ENCODE data around the gene CCR2. TPM values are rescaled to one million over a fixed set of nuclear protein-coding genes. Genes with fewer than 3 reads are reported as not detected.

CCR2 gene
- total and polyA plus RNA-seq, 2 of the 4 experiments (the other 2 are of a cell fraction), result not detected

- H4K8ac ChIP-seq (ENCODE audit: low read depth in 2 of 2, low read length in 2 of 2), result no peak overlapping the region
- no CpG with 5 or more reads among the region's 3 CpGs for WGBS, 2 experiments (ENCODE audit: extremely low coverage in 2 of 2, insufficient read length in 1 of 2)
- ATAC-seq (ENCODE audit: low read depth), result no peak
- H4K20me1 ChIP-seq (ENCODE audit: insufficient read depth, low read length), result no peaks in the 10 kb centered on the region
- H2AK5ac ChIP-seq (ENCODE audit: low read depth, low read length), result no peak overlapping the region
- H3K9ac ChIP-seq (ENCODE audit: low read depth, low read length), result no peak overlapping the region
- H3K27ac ChIP-seq (ENCODE audit: insufficient read depth, low read length), result no peak overlapping the region
- no peak for TF ChIP-seq POLR2A (IDR thresholded peaks at IDR 0.05; ENCODE audit: low read depth, low read length)
- TF ChIP-seq SMC3 (IDR thresholded peaks at IDR 0.05; ENCODE audit: low read depth, low read length), result no peak
- TF ChIP-seq BHLHE40 (IDR thresholded peaks at IDR 0.05; ENCODE audit: low read depth, low read length), result no peak
- no peak for TF ChIP-seq NFE2L2 (IDR thresholded peaks at IDR 0.05; ENCODE audit: low read depth, low read length)
- no peak for TF ChIP-seq FOS (IDR thresholded peaks at IDR 0.05; ENCODE audit: low read depth, low read length)
- no peak for TF ChIP-seq MAZ (IDR thresholded peaks at IDR 0.05; ENCODE audit: borderline replicate concordance, low read depth, low read length)
- TF ChIP-seq MAFK (IDR thresholded peaks at IDR 0.05; ENCODE audit: low read depth, low read length), result no peak
- TF ChIP-seq CEBPB (IDR thresholded peaks at IDR 0.05; ENCODE audit: low read depth, low read length), result no peak
- no peak for TF ChIP-seq RAD21 (IDR thresholded peaks at IDR 0.05; ENCODE audit: low read length)
- TF ChIP-seq ELK1 (IDR thresholded peaks at IDR 0.05; ENCODE audit: borderline replicate concordance, low read depth, low read length), result no peak
- no peak for TF ChIP-seq MXI1 (IDR thresholded peaks at IDR 0.05; ENCODE audit: borderline replicate concordance, low read depth, low read length)
- POLR2A ChIA-PET (ENCODE audit: unreplicated experiment), result no interaction called here
- CTCF ChIA-PET, result interaction anchor here (0.9 kb wide), 1 partner anchor 11 kb away, joined by 3 read pairs; no protein-coding TSS in a partner anchor
- H2BK15ac ChIP-seq (ENCODE audit: low read depth, low read length), result no peak overlapping the region
- H4K5ac ChIP-seq (ENCODE audit: low read depth, low read length), result no peak overlapping the region
- H3K14ac ChIP-seq (replicated peaks; ENCODE audit: low read depth, low read length), result no peak overlapping the region
- H3K36me3 ChIP-seq (ENCODE audit: control insufficient read depth, insufficient read depth, low read length), result no peaks in the 10 kb centered on the region
- intact Hi-C loops (cut with micrococcal nuclease) (no loop called here), dilution Hi-C loops (cut with HindIII; ENCODE audit: low sequenced_read_pairs, unreplicated experiment) (no loop called here), in situ Hi-C loops (cut with MboI; ENCODE audit: low sequenced_read_pairs) (no loop called here)
- no peak overlapping the region for H3K56ac ChIP-seq (ENCODE audit: extremely low read depth, insufficient read depth, low read length)
- no peaks in the 10 kb centered on the region for H3K9me1 ChIP-seq (ENCODE audit: insufficient read depth, low read length)
- BruUV-seq (replicated peaks), result no TSS peak
- no peak overlapping the region for H3K4me2 ChIP-seq (ENCODE audit: low read depth, low read length)
- no peaks in the 10 kb centered on the region for H3K4me1 ChIP-seq (ENCODE audit: control insufficient read depth, insufficient read depth, low read length)
- no peak overlapping the region for H3K4me3 ChIP-seq (ENCODE audit: insufficient read depth, low read depth, low read length)
- H3K4ac ChIP-seq (ENCODE audit: low read depth, low read length), result no peak overlapping the region
- H3K23ac ChIP-seq (ENCODE audit: low read depth, low read length), result no peak overlapping the region
- peaks cover 4% of the 10 kb centered on the region; the same call in 1 of the 2 replicates for H3K9me3 ChIP-seq (ENCODE audit: control insufficient read depth, insufficient read depth, low read length)
- no peak for DNase-seq
- H3K27me3 ChIP-seq (ENCODE audit: control insufficient read depth, insufficient read depth, low read length), result peaks cover 9% of the 10 kb centered on the region
- H2BK20ac ChIP-seq (ENCODE audit: low read depth, low read length), result no peak overlapping the region
- no peak overlapping the region for H2AK9ac ChIP-seq (replicated peaks; ENCODE audit: low read depth, low read length, poor library complexity)
- no peak overlapping the region for H2AFZ ChIP-seq (replicated peaks; ENCODE audit: low read length, poor library complexity)
- H3K79me1 ChIP-seq (ENCODE audit: low read depth in 1 of 2, low read length in 2 of 2), result no peaks in the 10 kb centered on the region
- no peak overlapping the region for H3K18ac ChIP-seq (ENCODE audit: low read depth, low read length)
- H2BK120ac ChIP-seq (ENCODE audit: low read depth, low read length), result no peak overlapping the region
- H2BK5ac ChIP-seq (ENCODE audit: low read depth, low read length, poor library complexity, severe bottlenecking), result no peak overlapping the region
- H4K91ac ChIP-seq (ENCODE audit: insufficient read depth, low read depth, low read length), result no peak overlapping the region
Measured at GRCh38 chr3:46335541-46335940, 18.4 kb upstream of the CCR2 start.
